ENCODE results near the gene OSBPL3.
A peak's percentile ranks its signal among the peaks of the same experiment; 100 is the strongest.

DNA sequence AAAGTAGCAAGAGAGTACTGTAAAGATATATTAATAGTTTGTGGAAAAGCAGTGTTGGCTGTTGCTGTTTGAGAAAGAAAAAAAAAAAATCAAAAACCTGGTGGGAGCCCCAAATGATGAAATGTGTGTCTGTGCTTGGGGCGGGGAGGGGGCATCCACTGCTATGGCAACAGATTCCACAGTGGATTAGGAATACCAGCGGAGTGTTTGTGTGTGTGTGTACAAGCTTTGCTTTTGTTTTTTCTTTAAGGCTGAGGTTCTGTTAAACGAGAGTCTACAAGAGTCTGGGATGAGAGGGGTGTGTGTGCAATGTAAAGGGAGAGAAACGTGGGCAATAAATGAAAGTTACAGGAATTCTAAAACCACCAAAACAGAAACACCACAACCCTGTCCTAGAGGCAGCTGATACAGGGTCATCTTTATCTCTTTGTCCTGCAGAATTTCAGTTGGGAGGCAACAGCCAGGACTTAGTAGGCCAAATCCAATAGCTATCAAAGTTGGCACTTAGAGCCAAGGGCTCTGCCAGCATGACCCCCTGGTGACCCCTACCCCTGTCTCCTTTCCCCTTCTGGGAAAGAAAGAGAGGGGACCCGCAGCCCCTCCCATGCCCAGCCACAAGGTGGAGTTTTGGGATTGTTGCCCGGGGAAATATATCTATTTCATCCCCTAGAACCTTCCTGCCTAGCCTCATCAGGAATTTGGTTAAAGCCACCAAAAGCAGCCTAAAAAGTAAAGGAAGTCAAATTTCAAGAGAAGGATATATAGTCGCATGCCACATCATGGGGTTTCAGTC, 85.4 kb downstream of the OSBPL3 start:
- TF ChIP-seq, protein P1, sequence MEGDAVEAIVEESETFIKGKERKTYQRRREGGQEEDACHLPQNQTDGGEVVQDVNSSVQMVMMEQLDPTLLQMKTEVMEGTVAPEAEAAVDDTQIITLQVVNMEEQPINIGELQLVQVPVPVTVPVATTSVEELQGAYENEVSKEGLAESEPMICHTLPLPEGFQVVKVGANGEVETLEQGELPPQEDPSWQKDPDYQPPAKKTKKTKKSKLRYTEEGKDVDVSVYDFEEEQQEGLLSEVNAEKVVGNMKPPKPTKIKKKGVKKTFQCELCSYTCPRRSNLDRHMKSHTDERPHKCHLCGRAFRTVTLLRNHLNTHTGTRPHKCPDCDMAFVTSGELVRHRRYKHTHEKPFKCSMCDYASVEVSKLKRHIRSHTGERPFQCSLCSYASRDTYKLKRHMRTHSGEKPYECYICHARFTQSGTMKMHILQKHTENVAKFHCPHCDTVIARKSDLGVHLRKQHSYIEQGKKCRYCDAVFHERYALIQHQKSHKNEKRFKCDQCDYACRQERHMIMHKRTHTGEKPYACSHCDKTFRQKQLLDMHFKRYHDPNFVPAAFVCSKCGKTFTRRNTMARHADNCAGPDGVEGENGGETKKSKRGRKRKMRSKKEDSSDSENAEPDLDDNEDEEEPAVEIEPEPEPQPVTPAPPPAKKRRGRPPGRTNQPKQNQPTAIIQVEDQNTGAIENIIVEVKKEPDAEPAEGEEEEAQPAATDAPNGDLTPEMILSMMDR (IDR thresholded peaks at IDR 0.05), result peak; percentile 47
- no peak for TF ChIP-seq EZH2 (IDR thresholded peaks at IDR 0.05)

Measured in neural progenitor cell (in vitro differentiated cells).